WTC11 (cell line): ENCODE data around the gene RAB23.

ENCODE experiments used
- CREB1 ChIP-seq: sonication (generic); formaldehyde crosslinking; IDR thresholded peaks from 2 replicates; pipeline ENCODE4 v1.8.0; 2023; ENCODE audit warnings: mild to moderate bottlenecking, missing genetic modification reagents
- CREM ChIP-seq: sonication (generic); formaldehyde crosslinking; IDR thresholded peaks from 2 replicates; pipeline ENCODE4 v1.8.1; 2022; ENCODE audit warnings: mild to moderate bottlenecking, missing genetic modification reagents, moderate library complexity
- CTCF ChIP-seq: fragments of 200-600 bp; IDR thresholded peaks from 2 replicates; pipeline ENCODE4 v1.8.0; 2022; ENCODE audit warnings: antibody characterized with exemption
- KAT7 ChIP-seq: sonication (generic); formaldehyde crosslinking; IDR thresholded peaks from 2 replicates; pipeline ENCODE4 v1.8.1; 2023; ENCODE audit warnings: missing genetic modification reagents, mild to moderate bottlenecking, borderline replicate concordance
- NR1H2 ChIP-seq: sonication (generic); formaldehyde crosslinking; IDR thresholded peaks from 2 replicates; pipeline ENCODE4 v1.9.0; 2021; ENCODE audit warnings: mild to moderate bottlenecking, moderate library complexity, missing genetic modification reagents
- RELA ChIP-seq: sonication (generic); formaldehyde crosslinking; IDR thresholded peaks from 2 replicates; pipeline ENCODE4 v1.8.1; 2022; ENCODE audit warnings: missing genetic modification reagents, mild to moderate bottlenecking, borderline replicate concordance
- TP53 ChIP-seq: sonication (generic); formaldehyde crosslinking; IDR thresholded peaks from 2 replicates; pipeline ENCODE4 v1.8.1; 2023; ENCODE audit warnings: mild to moderate bottlenecking, missing genetic modification reagents
- ZNF219 ChIP-seq: sonication (generic); formaldehyde crosslinking; IDR thresholded peaks from 2 replicates; pipeline ENCODE4 v1.8.0; 2023; ENCODE audit warnings: missing genetic modification reagents, mild to moderate bottlenecking, borderline replicate concordance
- TF ChIP-seq, protein P1 (sequence below): sonication (generic); formaldehyde crosslinking; IDR thresholded peaks from 2 replicates; pipeline ENCODE4 v1.8.0; 2023; ENCODE audit warnings: mild to moderate bottlenecking, missing genetic modification reagents
- TF ChIP-seq, protein P2 (sequence below): sonication (generic); formaldehyde crosslinking; IDR thresholded peaks from 2 replicates; pipeline ENCODE4 v1.8.1; 2023; ENCODE audit warnings: mild to moderate bottlenecking, moderate library complexity, missing genetic modification reagents

GRCh38 chr6:57180596-57180995, 41.5 kb downstream of the RAB23 start:
- TF ChIP-seq CTCF (no peak), TP53 (CRISPR knock-in tag) (no peak), NR1H2 (CRISPR knock-in tag) (no peak), RELA (CRISPR knock-in tag) (no peak), CREB1 (no peak), CREM (CRISPR knock-in tag) (no peak), KAT7 (no peak), ZNF219 (CRISPR knock-in tag) (no peak)
- TF ChIP-seq, protein P1, sequence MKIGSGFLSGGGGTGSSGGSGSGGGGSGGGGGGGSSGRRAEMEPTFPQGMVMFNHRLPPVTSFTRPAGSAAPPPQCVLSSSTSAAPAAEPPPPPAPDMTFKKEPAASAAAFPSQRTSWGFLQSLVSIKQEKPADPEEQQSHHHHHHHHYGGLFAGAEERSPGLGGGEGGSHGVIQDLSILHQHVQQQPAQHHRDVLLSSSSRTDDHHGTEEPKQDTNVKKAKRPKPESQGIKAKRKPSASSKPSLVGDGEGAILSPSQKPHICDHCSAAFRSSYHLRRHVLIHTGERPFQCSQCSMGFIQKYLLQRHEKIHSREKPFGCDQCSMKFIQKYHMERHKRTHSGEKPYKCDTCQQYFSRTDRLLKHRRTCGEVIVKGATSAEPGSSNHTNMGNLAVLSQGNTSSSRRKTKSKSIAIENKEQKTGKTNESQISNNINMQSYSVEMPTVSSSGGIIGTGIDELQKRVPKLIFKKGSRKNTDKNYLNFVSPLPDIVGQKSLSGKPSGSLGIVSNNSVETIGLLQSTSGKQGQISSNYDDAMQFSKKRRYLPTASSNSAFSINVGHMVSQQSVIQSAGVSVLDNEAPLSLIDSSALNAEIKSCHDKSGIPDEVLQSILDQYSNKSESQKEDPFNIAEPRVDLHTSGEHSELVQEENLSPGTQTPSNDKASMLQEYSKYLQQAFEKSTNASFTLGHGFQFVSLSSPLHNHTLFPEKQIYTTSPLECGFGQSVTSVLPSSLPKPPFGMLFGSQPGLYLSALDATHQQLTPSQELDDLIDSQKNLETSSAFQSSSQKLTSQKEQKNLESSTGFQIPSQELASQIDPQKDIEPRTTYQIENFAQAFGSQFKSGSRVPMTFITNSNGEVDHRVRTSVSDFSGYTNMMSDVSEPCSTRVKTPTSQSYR (CRISPR knock-in tag): no peak
- TF ChIP-seq, protein P2, sequence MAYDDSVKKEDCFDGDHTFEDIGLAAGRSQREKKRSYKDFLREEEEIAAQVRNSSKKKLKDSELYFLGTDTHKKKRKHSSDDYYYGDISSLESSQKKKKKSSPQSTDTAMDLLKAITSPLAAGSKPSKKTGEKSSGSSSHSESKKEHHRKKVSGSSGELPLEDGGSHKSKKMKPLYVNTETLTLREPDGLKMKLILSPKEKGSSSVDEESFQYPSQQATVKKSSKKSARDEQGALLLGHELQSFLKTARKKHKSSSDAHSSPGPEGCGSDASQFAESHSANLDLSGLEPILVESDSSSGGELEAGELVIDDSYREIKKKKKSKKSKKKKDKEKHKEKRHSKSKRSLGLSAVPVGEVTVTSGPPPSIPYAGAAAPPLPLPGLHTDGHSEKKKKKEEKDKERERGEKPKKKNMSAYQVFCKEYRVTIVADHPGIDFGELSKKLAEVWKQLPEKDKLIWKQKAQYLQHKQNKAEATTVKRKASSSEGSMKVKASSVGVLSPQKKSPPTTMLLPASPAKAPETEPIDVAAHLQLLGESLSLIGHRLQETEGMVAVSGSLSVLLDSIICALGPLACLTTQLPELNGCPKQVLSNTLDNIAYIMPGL (CRISPR knock-in tag): no peak
